ENCODE results near the gene CCDC59. TPM values are rescaled to one million over a fixed set of nuclear protein-coding genes. Genes with fewer than 3 reads are reported as not detected.

CCDC59 gene
- total RNA-seq, 2 experiments from 2014 or later: 186 to 204 TPM

DNA sequence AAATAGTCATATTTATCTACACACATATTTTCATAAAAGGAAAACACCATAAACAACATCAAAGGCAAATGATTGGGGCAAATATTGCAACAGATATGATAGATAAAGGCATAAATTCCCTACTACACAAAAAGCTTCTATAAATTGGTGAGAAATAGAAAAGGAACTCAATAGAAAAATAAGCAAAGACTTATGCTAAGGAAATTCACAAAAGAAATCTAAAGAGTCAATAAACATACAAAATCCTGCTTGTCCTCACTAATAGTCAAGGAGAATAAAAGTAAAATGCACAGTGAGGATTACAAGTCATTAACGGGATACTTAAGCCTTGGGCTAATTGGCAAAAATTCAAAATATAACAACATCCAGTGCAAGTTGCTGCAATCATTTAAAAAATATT is 30.3 kb downstream of the CCDC59 start:
- ATAC-seq (ENCODE audit: poor library complexity): no peak
- Histone ChIP-seq H3K27ac (ENCODE audit: low read depth in 1 of 2, low read length in 2 of 2) (no peak overlapping the region), H3K36me3 (ENCODE audit: insufficient read depth, low read length) (no peaks in the 10 kb centered on the region), H3K9me3 (ENCODE audit: control insufficient read depth in 1 of 2, insufficient read depth in 1 of 2, low read length in 2 of 2) (no peaks in the 10 kb centered on the region), H3K27me3 (ENCODE audit: control insufficient read depth in 1 of 2, insufficient read depth in 2 of 2, low read length in 2 of 2) (no peaks in the 10 kb centered on the region), H3K4me3 (ENCODE audit: low read length) (no peak overlapping the region), H3K4me1 (ENCODE audit: insufficient read depth, low read length) (no peaks in the 10 kb centered on the region)
- POLR2A ChIA-PET: no interaction called here
- H3K4me1 Mint-ChIP-seq (ENCODE audit: low read depth): no peaks in the 10 kb centered on the region
- no peak for DNase-seq
- H3K9me3 Mint-ChIP-seq: no peaks in the 10 kb centered on the region
- TF ChIP-seq, protein P1, sequence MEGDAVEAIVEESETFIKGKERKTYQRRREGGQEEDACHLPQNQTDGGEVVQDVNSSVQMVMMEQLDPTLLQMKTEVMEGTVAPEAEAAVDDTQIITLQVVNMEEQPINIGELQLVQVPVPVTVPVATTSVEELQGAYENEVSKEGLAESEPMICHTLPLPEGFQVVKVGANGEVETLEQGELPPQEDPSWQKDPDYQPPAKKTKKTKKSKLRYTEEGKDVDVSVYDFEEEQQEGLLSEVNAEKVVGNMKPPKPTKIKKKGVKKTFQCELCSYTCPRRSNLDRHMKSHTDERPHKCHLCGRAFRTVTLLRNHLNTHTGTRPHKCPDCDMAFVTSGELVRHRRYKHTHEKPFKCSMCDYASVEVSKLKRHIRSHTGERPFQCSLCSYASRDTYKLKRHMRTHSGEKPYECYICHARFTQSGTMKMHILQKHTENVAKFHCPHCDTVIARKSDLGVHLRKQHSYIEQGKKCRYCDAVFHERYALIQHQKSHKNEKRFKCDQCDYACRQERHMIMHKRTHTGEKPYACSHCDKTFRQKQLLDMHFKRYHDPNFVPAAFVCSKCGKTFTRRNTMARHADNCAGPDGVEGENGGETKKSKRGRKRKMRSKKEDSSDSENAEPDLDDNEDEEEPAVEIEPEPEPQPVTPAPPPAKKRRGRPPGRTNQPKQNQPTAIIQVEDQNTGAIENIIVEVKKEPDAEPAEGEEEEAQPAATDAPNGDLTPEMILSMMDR (IDR thresholded peaks at IDR 0.05): no peak
- no peak overlapping the region for H3K27ac Mint-ChIP-seq
- CTCF ChIA-PET: no interaction called here
- intact Hi-C loops (cut with DNase I, micrococcal nuclease): loop anchor here (1.0 to 10.0 kb wide), 3 partner anchors 683 to 1387 kb away; no protein-coding TSS in a partner anchor
- H3K27me3 Mint-ChIP-seq: peaks cover 5% of the 10 kb centered on the region
- H3K36me3 Mint-ChIP-seq (ENCODE audit: low read depth): no peaks in the 10 kb centered on the region
- no peak overlapping the region for H3K4me3 Mint-ChIP-seq

DNA sequence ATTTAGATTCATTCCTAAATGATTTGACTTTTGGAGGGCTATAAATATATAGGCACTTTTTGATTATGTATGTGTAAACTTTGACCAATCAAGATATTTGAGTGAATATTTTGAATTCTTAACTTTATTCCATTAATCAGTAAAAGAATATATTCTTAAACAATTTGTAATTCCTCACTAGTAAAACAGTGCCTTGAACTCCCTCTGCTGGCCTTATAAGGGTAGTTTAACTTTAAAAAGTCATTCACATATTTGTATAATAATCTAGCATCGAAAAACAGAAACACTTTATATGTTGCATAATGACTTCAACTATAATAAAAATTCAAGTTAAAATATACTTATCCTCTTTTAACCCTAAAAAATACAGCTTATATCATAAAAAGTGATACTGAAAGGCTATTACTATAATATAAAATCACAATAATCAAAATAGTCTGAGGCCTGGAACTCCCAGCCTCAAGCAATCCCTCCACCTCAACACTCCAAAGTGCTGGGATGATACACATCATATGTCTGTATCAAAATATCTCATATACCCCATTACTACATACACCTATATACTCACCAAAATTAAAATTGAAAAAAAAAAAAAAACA is 31.2 kb downstream of the CCDC59 start:
- TF ChIP-seq, protein P1 (IDR thresholded peaks at IDR 0.05): peak; percentile 60
- Mint-ChIP-seq H3K4me1 (ENCODE audit: low read depth) (no peaks in the 10 kb centered on the region), H3K9me3 (no peaks in the 10 kb centered on the region), H3K4me3 (no peak overlapping the region), H3K27ac (no peak overlapping the region), H3K27me3 (peaks cover 5% of the 10 kb centered on the region), H3K36me3 (ENCODE audit: low read depth) (no peaks in the 10 kb centered on the region)
- no peaks in the 10 kb centered on the region for H3K36me3 ChIP-seq (ENCODE audit: insufficient read depth, low read length)
- no peak overlapping the region for H3K4me3 ChIP-seq (ENCODE audit: low read length)
- DNase-seq (peak in 3 of 14 experiments; percentile 3 to 25 (median 17)), ATAC-seq (ENCODE audit: poor library complexity) (no peak)
- H3K4me1 ChIP-seq (ENCODE audit: insufficient read depth, low read length): no peaks in the 10 kb centered on the region
- CTCF ChIA-PET: no interaction called here
- intact Hi-C loops (cut with DNase I, micrococcal nuclease): loop anchor here (1.0 to 10.0 kb wide), 3 partner anchors 682 to 1388 kb away; no protein-coding TSS in a partner anchor
- H3K9me3 ChIP-seq (ENCODE audit: control insufficient read depth in 1 of 2, insufficient read depth in 1 of 2, low read length in 2 of 2): no peaks in the 10 kb centered on the region
- POLR2A ChIA-PET: no interaction called here
- no peaks in the 10 kb centered on the region for H3K27me3 ChIP-seq (ENCODE audit: control insufficient read depth in 1 of 2, insufficient read depth in 2 of 2, low read length in 2 of 2)
- no peak overlapping the region for H3K27ac ChIP-seq (ENCODE audit: low read depth in 1 of 2, low read length in 2 of 2)

DNA sequence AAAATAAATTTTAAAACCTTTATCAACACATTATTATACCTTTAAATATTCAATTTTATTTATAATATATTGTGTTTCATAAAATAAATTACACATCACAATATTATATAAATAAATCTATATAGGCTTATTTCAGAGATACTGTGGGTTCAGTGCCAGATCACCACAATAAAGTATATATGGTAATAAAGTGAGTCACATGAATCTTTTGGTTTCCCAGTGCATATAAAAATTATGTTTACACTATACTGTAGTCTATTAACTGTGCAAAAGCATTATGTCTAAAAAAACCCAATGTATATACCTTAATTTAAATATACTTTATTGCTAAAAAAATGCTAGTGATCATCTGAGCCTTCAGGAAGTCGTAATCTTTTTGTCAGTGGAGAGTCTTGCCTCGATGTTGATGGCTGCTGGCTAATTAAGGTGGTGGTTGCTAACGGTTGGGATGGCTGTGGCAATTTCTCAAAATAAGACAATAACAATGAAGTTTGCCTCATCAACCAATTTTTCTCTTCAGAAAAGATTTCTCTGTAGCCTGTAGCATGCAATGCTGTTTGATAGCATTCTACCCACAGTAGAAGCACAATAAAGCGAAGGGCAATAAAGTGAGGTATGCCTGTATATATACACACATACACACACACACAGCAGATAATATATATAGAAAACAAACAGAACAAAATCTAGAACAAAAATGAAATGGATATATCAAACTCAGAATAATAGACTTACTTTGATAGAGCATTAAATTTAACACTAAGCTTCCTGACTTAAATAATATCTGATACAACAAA is 32.4 kb downstream of the CCDC59 start:
- Histone ChIP-seq H3K27ac (ENCODE audit: low read depth in 1 of 2, low read length in 2 of 2) (no peak overlapping the region), H3K27me3 (ENCODE audit: control insufficient read depth in 1 of 2, insufficient read depth in 2 of 2, low read length in 2 of 2) (no peaks in the 10 kb centered on the region), H3K4me1 (ENCODE audit: insufficient read depth, low read length) (no peaks in the 10 kb centered on the region), H3K36me3 (ENCODE audit: insufficient read depth, low read length) (no peaks in the 10 kb centered on the region), H3K9me3 (ENCODE audit: control insufficient read depth in 1 of 2, insufficient read depth in 1 of 2, low read length in 2 of 2) (no peaks in the 10 kb centered on the region), H3K4me3 (ENCODE audit: low read length) (no peak overlapping the region)
- H3K4me3 Mint-ChIP-seq: no peak overlapping the region
- no peaks in the 10 kb centered on the region for H3K4me1 Mint-ChIP-seq (ENCODE audit: low read depth)
- no peaks in the 10 kb centered on the region for H3K36me3 Mint-ChIP-seq (ENCODE audit: low read depth)
- no peak for ATAC-seq (ENCODE audit: poor library complexity)
- ChIA-PET CTCF (no interaction called here), POLR2A (no interaction called here)
- H3K27me3 Mint-ChIP-seq: peaks cover 5% of the 10 kb centered on the region
- DNase-seq: no peak
- no peak overlapping the region for H3K27ac Mint-ChIP-seq
- TF ChIP-seq, protein P1 (IDR thresholded peaks at IDR 0.05): no peak
- no peaks in the 10 kb centered on the region for H3K9me3 Mint-ChIP-seq
- intact Hi-C loops (cut with DNase I, micrococcal nuclease): loop anchor here in 1 of 2 experiments (2.0 to 10.0 kb wide), 2 partner anchors 681 to 1389 kb away; no protein-coding TSS in a partner anchor

Data from CD4-positive, alpha-beta T cell (primary cell).